Fibroblast of villous mesenchyme (primary cell): Measurements from ENCODE around the gene MYOM3. TPM values are rescaled to one million over a fixed set of nuclear protein-coding genes. Genes with fewer than 3 reads are reported as not detected.

Experiments used
- DNase-seq: peaks from one replicate; pipeline ENCODE4 v3.0.0-alpha.2; 2010; ENCODE audit warnings: low read depth
- H3K4me3 ChIP-seq: 2 replicates; pipeline ENCODE4 v1.5.1; 2011; ENCODE audit warnings: low read depth, mild to moderate bottlenecking, low read length
- total RNA-seq: library from RNA; depleted of rRNA; stranded (reverse); fragments of >200 nt; gene quantifications from 2 replicates; pipeline ENCODE4 v1.2.3, GENCODE V29; 2012
- TF ChIP-seq, protein P1 (sequence below): IDR thresholded peaks from 2 replicates; pipeline ENCODE4 v1.5.1; 2012; ENCODE audit warnings: low read depth, mild to moderate bottlenecking, low read length; ENCODE audit not compliant: insufficient read depth

Gene MYOM3
- total RNA-seq, 1 donor, result not detected

DNA sequence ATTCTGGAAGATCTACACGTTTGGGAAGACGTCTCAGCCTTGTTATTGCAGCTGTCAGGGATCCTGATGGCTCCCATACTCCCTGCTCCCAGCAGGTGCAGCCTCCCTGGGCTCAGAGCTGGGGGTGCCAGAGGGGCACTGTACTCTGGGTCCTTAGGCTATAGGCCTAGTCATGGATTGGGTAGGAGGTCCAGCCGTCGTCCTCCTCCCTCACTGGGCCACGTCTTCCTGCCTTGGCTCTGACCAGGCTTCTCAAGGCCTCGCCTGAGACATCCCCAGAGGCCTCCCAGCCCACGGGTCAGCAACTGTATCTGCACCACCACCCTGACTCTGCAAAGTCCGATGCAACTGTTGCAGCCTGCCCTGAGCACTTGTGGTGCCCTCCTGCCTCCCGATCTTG is 18.2 kb downstream of the MYOM3 start:
- H3K4me3 ChIP-seq, result no peak overlapping the region
- TF ChIP-seq, protein P1, sequence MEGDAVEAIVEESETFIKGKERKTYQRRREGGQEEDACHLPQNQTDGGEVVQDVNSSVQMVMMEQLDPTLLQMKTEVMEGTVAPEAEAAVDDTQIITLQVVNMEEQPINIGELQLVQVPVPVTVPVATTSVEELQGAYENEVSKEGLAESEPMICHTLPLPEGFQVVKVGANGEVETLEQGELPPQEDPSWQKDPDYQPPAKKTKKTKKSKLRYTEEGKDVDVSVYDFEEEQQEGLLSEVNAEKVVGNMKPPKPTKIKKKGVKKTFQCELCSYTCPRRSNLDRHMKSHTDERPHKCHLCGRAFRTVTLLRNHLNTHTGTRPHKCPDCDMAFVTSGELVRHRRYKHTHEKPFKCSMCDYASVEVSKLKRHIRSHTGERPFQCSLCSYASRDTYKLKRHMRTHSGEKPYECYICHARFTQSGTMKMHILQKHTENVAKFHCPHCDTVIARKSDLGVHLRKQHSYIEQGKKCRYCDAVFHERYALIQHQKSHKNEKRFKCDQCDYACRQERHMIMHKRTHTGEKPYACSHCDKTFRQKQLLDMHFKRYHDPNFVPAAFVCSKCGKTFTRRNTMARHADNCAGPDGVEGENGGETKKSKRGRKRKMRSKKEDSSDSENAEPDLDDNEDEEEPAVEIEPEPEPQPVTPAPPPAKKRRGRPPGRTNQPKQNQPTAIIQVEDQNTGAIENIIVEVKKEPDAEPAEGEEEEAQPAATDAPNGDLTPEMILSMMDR, result no peak
- DNase-seq, result no peak

DNA sequence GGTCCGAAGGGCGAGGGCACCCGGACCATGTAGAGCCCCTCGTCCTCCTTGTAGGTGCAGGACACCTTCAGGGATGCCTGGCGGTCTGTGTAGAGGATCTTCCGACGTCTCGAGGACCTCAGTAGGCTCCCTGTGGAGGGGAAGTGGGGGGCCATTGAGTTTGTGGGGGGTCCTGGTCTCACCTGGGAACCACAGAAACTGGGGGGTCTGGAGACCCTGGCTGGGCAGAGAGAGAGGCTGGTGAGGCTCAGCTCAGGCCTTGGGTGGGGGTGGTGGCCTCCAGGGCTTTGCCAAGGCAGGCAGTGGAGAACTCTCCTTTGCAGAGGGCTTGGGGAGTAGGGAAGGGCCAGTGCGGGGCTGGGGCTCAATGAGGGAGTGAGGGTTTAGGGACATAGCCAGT is 19.0 kb downstream of the MYOM3 start:
- no peak overlapping the region for H3K4me3 ChIP-seq
- no peak for DNase-seq
- TF ChIP-seq, protein P1, result no peak

DNA sequence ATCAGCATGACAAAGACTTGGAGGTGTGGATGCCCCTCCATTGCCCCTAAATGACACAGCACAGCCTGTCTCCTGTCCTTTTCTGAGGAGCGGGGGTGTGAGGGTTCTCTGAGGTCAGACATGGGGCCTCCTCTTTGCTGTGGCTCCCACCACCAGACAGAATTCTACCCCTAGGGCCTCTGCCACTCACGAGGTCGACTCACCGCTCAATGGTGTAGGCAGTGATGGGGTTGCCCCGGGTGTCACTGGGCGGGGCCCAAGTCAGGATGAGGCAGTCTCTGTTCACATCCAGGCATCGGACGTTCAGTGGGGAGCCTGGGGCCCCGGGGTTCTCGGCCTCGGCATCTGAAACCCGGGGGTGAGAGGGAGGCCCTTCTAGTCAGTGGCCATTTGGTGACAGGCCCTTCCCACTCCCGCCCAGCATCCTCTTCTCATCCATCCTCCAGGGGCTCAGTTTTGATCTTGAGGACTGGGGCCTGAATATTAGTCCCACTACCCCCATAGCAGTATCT is 19.9 kb downstream of the MYOM3 start:
- no peak overlapping the region for H3K4me3 ChIP-seq
- TF ChIP-seq, protein P1, result no peak
- DNase-seq, result no peak

DNA sequence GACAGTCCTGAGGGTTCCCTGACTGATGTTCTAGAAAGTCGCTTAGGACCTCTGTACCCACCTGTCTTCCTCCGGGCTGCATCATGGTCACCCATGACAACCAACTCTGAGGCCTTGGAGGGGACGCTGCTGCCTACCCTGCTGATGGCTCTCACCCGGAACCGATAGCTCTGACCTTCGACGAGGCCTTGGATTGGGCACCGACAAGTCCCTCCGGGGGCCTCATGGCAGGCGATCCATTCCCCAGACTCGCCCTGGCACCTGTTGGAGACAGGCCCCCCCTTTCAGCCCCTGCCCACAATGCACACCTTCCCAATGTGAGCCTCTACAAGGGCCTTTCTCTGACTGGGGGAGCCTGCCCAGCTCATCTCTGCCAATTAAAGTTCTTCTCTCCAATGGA is 21.2 kb downstream of the MYOM3 start:
- TF ChIP-seq, protein P1, result no peak
- DNase-seq, result no peak

DNA sequence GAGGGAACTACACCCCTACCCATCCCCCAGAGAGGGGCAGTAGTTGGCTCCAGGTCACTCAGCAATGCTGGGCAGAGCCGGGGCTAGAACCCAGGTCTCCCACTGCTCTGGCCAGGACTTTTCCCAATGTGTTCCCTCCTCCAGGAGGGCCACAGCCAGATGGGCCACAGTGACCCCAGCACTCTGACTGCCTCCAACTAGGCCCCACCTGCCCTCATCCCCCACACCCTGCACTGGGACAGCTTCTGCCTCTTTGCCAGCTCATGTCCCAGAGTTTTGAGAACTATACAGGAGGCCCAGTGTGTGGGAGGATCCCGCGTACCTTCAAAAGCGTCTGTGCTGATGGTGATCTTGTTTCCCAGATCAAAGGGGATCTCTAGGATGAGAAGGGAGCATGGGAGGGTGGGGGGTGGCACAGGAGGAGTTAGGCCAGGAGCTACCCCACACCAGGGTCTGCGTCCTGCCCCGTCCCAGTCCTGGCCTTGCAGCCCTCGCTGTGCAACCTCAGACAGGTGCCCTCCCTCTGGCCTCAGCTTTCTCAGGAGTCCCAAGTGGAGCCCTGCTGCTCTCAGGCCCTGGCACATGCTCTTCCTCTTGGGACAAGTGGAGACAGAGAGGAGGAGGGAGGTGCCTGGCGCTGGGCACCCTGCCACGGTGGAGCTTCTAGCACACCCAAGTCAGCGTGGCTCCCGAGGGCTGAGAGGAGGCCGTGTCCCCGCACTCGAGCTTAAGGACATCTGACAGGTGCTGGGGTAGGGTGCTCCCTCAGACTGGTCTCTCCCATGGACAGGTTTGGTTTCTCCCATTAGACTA is 22.0 kb downstream of the MYOM3 start:
- H3K4me3 ChIP-seq, result no peak overlapping the region
- no peak for DNase-seq
- TF ChIP-seq, protein P1, result no peak

More for the DNA sequence above, 21.2 kb downstream of the MYOM3 start:
- no peak overlapping the region for H3K4me3 ChIP-seq

DNA sequence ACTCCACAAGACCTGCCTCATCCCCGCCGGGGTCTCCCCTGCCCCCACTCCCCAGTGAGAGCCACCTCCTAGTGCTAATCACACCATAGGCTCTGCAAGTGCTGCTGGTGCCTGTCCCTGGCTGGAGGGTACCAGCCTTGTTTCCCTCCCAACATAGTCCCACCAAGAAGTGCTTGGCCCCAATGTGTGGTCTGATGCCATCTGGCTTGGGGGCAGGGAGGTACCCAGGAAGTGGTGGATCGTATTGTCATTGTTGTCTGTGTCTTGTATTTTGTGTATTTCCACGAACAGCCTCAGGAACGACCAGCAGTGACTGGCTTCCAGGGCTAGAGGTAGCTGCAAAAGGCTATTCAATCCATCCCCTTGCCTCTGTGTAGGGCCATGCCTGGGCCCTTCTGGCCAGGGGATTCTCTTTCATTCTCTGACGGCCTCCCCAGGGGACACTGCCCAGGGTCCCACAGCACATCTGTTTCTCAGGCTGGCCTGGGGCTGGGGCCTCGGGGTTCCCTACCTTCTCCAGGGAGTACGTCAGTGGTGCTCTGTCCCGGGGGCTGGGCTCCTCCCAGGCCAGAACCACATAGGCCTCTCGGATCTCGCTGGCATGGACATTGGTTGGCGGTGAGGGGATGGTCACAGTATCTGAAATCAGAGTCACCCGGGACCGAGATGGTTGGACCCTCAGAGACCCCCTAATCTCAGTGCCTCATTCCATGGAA is 22.8 kb downstream of the MYOM3 start:
- H3K4me3 ChIP-seq, result no peak overlapping the region
- no peak for DNase-seq
- TF ChIP-seq, protein P1, result no peak
